ENCODE measurements around the gene PKD2L2.

The PKD2L2 gene

DNA sequence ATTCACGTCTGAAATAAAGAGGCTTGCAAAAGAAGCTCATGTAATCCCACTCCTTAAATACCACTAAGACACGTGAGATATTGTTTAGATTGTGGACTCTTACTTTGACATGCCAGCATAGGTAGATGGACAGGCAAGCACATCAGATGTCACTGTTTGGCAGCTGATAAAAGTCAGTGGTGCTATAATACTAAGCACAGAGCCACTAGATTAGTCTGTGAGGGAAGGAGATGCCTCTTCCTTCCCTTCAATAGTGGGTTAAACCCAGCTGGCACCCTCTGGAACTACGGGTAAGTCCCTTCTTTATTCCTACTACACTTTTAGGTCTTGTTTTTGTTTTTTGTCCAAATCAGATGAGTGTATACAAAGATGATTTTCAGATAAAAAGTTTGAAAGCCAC, 21.6 kb upstream of the PKD2L2 start, which contains the start of gene MYOT:
Gene MYOT (plus strand): TSS at position 197 of the 400 bp plus-strand sequence. CDS start 2,792 bp downstream, outside the sequence.
- no peak for DNase-seq (ENCODE audit: low read depth)
- TF ChIP-seq, protein P1, sequence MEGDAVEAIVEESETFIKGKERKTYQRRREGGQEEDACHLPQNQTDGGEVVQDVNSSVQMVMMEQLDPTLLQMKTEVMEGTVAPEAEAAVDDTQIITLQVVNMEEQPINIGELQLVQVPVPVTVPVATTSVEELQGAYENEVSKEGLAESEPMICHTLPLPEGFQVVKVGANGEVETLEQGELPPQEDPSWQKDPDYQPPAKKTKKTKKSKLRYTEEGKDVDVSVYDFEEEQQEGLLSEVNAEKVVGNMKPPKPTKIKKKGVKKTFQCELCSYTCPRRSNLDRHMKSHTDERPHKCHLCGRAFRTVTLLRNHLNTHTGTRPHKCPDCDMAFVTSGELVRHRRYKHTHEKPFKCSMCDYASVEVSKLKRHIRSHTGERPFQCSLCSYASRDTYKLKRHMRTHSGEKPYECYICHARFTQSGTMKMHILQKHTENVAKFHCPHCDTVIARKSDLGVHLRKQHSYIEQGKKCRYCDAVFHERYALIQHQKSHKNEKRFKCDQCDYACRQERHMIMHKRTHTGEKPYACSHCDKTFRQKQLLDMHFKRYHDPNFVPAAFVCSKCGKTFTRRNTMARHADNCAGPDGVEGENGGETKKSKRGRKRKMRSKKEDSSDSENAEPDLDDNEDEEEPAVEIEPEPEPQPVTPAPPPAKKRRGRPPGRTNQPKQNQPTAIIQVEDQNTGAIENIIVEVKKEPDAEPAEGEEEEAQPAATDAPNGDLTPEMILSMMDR (IDR thresholded peaks at IDR 0.05; ENCODE audit: control insufficient read depth, extremely low read depth, insufficient read depth) = no peak
- H3K4me3 ChIP-seq (ENCODE audit: low read depth, low read length) = no peak within 1 kb of the TSS

DNA sequence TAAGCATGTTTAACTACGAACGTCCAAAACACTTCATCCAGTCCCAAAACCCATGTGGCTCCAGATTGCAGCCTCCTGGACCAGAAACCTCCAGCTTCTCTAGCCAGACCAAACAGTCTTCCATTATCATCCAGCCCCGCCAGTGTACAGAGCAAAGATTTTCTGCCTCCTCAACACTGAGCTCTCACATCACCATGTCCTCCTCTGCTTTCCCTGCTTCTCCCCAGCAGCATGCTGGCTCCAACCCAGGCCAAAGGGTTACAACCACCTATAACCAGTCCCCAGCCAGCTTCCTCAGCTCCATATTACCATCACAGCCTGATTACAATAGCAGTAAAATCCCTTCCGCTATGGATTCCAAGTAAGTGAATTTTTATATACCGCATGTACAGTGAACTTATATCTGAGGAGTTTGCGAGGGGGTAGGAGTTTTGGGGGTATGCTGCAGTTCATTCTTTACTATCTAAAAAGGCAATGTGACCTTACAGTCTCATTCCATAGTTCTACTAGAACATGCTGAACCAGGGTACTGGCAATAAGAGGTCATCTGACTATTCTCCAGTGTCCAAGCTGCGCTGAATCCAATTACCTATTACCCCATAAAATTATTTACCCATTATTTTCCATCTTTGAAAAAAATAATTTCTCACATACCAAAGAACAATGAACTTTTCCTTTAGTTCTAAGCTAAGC, 18.5 kb upstream of the PKD2L2 start:
- no peak overlapping the region for H3K4me3 ChIP-seq (ENCODE audit: low read depth, low read length)
- DNase-seq (ENCODE audit: low read depth) = no peak
- TF ChIP-seq, protein P1 (IDR thresholded peaks at IDR 0.05; ENCODE audit: control insufficient read depth, extremely low read depth, insufficient read depth) = no peak

DNA sequence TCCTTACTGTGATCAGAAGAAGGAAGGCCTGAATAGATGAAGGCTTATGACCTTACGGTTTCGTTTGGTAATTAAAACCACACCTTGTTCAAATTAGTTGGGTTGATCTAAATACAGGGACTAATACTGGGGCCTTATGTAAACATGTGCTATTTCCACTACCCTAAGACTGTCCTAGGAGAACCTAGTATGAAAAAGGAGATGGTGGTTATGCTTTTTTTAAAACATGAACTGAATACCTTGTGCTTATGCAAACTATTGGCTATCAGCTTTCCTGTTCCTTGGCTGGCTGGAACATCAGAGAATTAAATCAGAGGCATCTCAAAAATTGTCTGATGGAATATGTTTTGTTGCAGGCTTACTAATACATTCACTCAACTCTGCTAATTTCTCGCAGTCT, 17.7 kb upstream of the PKD2L2 start:
- no peak overlapping the region for H3K4me3 ChIP-seq (ENCODE audit: low read depth, low read length)
- no peak for DNase-seq (ENCODE audit: low read depth)
- TF ChIP-seq, protein P1 (IDR thresholded peaks at IDR 0.05; ENCODE audit: control insufficient read depth, extremely low read depth, insufficient read depth) = no peak

DNA sequence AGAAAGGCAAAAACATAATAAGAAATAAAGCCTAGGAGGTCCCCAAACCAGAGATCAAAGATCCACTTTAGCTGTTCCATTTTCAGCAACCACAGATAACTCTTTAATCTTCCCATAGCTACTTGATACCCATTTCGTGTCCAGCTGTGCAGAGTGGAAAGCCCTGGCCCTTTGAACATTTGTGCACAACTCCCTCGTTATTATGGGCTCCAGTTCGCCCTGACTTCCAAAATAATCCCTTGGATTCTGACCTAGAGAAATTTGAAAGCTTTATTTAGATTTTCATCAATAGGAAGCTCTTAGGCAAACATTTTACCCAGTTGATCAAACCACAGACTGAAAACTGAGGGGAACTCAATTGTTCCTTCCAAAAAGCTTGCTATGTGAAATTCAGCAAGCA, 16.8 kb upstream of the PKD2L2 start:
- TF ChIP-seq, protein P1 (IDR thresholded peaks at IDR 0.05; ENCODE audit: control insufficient read depth, extremely low read depth, insufficient read depth) = no peak
- DNase-seq (ENCODE audit: low read depth) = no peak
- no peak overlapping the region for H3K4me3 ChIP-seq (ENCODE audit: low read depth, low read length)

DNA sequence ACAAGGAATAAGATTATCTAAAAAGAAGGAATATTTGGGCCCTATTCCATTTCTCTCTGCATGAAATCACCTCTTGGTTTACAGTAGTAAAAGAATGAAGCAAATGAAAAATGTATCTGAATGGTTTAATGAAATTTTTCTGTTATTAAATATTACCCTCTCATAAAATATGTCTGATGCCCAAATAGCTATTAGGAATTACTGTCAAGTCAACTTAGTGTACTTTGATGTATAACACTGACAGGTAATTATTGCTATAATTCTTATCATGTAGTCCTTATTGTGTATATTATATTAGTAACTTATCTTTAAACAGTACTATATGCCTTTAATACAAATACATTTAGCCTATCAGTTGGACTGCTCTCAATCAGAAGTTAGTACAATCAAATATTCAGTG, 13.2 kb upstream of the PKD2L2 start:
- H3K4me3 ChIP-seq (ENCODE audit: low read depth, low read length) = no peak overlapping the region
- TF ChIP-seq, protein P1 (IDR thresholded peaks at IDR 0.05; ENCODE audit: control insufficient read depth, extremely low read depth, insufficient read depth) = no peak
- no peak for DNase-seq (ENCODE audit: low read depth)

DNA sequence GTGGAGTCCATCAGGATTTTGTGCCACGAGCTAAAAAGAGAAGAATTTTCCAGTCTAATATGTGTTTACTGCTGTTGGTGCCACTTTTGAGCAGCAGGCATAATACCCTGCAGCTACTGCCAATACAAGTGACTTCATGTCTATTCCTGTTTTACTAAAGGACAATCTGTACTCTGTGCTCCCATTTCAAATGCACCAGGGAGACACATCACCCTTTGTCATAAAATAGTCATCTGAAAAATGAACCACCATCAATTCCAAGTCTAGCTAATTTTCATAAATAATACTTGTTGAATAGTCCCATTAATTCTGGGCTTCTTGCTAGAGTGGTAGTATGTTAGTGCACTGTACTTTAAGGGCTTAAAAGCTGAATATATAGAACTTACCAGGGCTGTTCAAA, 8.9 kb upstream of the PKD2L2 start:
- TF ChIP-seq, protein P1 (IDR thresholded peaks at IDR 0.05; ENCODE audit: control insufficient read depth, extremely low read depth, insufficient read depth) = no peak
- no peak overlapping the region for H3K4me3 ChIP-seq (ENCODE audit: low read depth, low read length)
- DNase-seq (ENCODE audit: low read depth) = no peak

DNA sequence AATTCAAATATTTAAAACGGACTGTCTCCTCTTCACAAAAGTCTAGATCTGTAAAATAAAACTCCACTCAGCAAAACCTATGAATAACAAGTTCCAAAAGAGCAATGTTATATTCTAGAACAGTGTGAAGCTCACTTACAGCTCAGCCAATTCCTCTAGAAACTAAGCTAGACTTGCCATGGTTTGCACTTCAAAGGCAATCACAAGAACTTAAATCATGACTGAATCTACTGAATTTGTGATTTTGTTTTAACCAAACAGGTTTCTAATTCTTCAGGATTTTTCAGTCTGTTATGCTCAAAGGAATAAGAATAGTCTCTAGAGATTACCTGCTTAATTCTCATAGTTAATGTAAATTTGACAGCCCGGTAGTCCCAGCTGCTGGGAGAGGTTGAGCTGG, 1.4 kb upstream of the PKD2L2 start:
- no peak overlapping the region for H3K4me3 ChIP-seq (ENCODE audit: low read depth, low read length)
- TF ChIP-seq, protein P1 (IDR thresholded peaks at IDR 0.05; ENCODE audit: control insufficient read depth, extremely low read depth, insufficient read depth) = no peak

More for the DNA sequence above, 1.4 kb upstream of the PKD2L2 start:
- no peak for DNase-seq (ENCODE audit: low read depth)

Data from LNCaP clone FGC (cell line).